Astrocyte (in vitro differentiated cells and primary cell): ENCODE results near the gene OR10G6. TPM values are rescaled to one million over a fixed set of nuclear protein-coding genes. Genes with fewer than 3 reads are reported as not detected.
"Not testable (repeated sequence)": the region's sequence is repeated elsewhere in the genome, so short reads cannot be mapped to it uniquely, and the experiment has no call there.

Source experiments
- DNase-seq: peaks from one replicate; pipeline ENCODE4 v3.0.0-alpha.2; 2010; ENCODE audit warnings: low read depth
- FAIRE-seq: peaks from 2 replicates; lab custom pipeline; 2011; peaks lifted over from hg19 to GRCh38; lab: Jason Lieb, UNC
- H2AFZ ChIP-seq: 2 replicates; pipeline ENCODE4 v1.6.0; 2012; ENCODE audit warnings: low read depth, low read length, inconsistent platforms
- H3K27ac ChIP-seq: 2 replicates; pipeline ENCODE4 v1.5.1; 2011; ENCODE audit warnings: low read depth, low read length, inconsistent platforms
- H3K27me3 ChIP-seq: 2 replicates; pipeline ENCODE4 v1.6.0; 2011; ENCODE audit warnings: low read length, inconsistent platforms; ENCODE audit not compliant: insufficient read depth
- H3K36me3 ChIP-seq: 2 replicates; pipeline ENCODE4 v1.5.1; 2011; ENCODE audit warnings: low read length, inconsistent platforms; ENCODE audit not compliant: insufficient read depth
- H3K4me1 ChIP-seq: 2 replicates; pipeline ENCODE4 v1.5.1; 2011; ENCODE audit warnings: low read length, inconsistent platforms; ENCODE audit not compliant: insufficient read depth
- H3K4me2 ChIP-seq: 2 replicates; pipeline ENCODE4 v1.6.0; 2012; ENCODE audit warnings: low read length, inconsistent platforms
- H3K4me3 ChIP-seq: 2 replicates; pipeline ENCODE4 v1.5.1; 2011; ENCODE audit warnings: low read depth, mild to moderate bottlenecking, low read length, inconsistent platforms; ENCODE audit not compliant: insufficient read depth
- H3K79me2 ChIP-seq: 2 replicates; pipeline ENCODE4 v1.6.0; 2012; ENCODE audit warnings: mild to moderate bottlenecking, low read length, inconsistent platforms; ENCODE audit not compliant: insufficient read depth
- H3K9ac ChIP-seq: 2 replicates; pipeline ENCODE4 v1.6.0; 2012; ENCODE audit warnings: mild to moderate bottlenecking, low read length, inconsistent platforms
- H3K9me3 ChIP-seq: 2 replicates; pipeline ENCODE4 v1.5.1; 2012; ENCODE audit warnings: low read depth, mild to moderate bottlenecking, low read length, inconsistent platforms; ENCODE audit not compliant: insufficient read depth
- H4K20me1 ChIP-seq: 2 replicates; pipeline ENCODE4 v1.6.0; 2012; ENCODE audit warnings: low read length, inconsistent platforms; ENCODE audit not compliant: insufficient read depth
- H3K27ac Mint-ChIP-seq: one replicate; pipeline ENCODE4 v1.8.0; 2021; ENCODE audit warnings: mild to moderate bottlenecking, mixed read lengths; ENCODE audit not compliant: unreplicated experiment
- H3K27me3 Mint-ChIP-seq: one replicate; pipeline ENCODE4 v1.8.0; 2021; ENCODE audit warnings: low read depth, mixed read lengths; ENCODE audit not compliant: unreplicated experiment
- H3K36me3 Mint-ChIP-seq: one replicate; pipeline ENCODE4 v1.8.0; 2021; ENCODE audit warnings: low read depth, mixed read lengths; ENCODE audit not compliant: unreplicated experiment
- H3K4me1 Mint-ChIP-seq: one replicate; pipeline ENCODE4 v1.8.0; 2021; ENCODE audit warnings: low read depth, mixed read lengths; ENCODE audit not compliant: unreplicated experiment
- H3K4me3 Mint-ChIP-seq: one replicate; pipeline ENCODE4 v1.8.0; 2021; ENCODE audit warnings: mild to moderate bottlenecking, moderate library complexity, mixed read lengths; ENCODE audit not compliant: unreplicated experiment
- H3K9me3 Mint-ChIP-seq: one replicate; pipeline ENCODE4 v1.8.0; 2021; ENCODE audit warnings: mild to moderate bottlenecking, mixed read lengths; ENCODE audit not compliant: unreplicated experiment
- EZH2 ChIP-seq: IDR thresholded peaks from 2 replicates; pipeline ENCODE4 v1.6.1; 2012; ENCODE audit warnings: mild to moderate bottlenecking, low read length, inconsistent platforms; ENCODE audit not compliant: insufficient read depth
- total RNA-seq: library from RNA; stranded (reverse); gene quantifications from 2 replicates; pipeline ENCODE4 v1.2.1, GENCODE V29; 2021
- TF ChIP-seq, protein P1 (sequence below): IDR thresholded peaks from 2 replicates; pipeline ENCODE4 v1.5.1; 2011; ENCODE audit warnings: low read depth, mild to moderate bottlenecking, inconsistent platforms, low read length, moderate library complexity; ENCODE audit not compliant: insufficient read depth

The OR10G6 gene
- total RNA-seq, 1 donor from 2014 or later, result not detected

DNA sequence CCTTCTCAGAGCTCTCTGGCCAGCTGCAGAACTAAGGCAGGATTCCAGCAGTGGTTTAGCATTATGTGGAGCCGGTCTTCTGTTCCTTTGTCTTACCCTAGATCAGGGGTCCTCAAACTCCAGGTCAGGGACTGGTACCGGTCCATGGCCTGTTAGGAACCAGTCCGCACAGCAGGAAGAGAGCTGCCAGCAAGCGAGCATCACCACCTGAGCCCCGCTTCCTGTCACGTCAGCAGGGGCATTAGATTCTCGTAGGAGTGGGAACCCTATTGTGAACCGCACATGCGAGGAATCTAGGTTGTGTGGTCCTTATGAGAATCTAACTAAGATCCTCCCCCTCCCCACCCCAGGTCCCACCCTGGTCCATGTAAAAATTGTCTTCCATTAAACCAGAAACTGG is 44.6 kb upstream of the OR10G6 start:
- Mint-ChIP-seq H3K36me3 (no peaks in the 10 kb centered on the region), H3K27me3 (no peaks in the 10 kb centered on the region), H3K27ac (no peak overlapping the region), H3K4me1 (no peaks in the 10 kb centered on the region), H3K9me3 (no peaks in the 10 kb centered on the region), H3K4me3 (no peak overlapping the region)
- H3K4me2 ChIP-seq, result no peak overlapping the region
- H3K36me3 ChIP-seq, result no peaks in the 10 kb centered on the region
- H3K9ac ChIP-seq, result no peak overlapping the region
- H3K4me3 ChIP-seq, result no peak overlapping the region
- H3K79me2 ChIP-seq, result no peaks in the 10 kb centered on the region
- FAIRE-seq (no peak), DNase-seq (no peak)
- H3K9me3 ChIP-seq, result no peaks in the 10 kb centered on the region
- H3K27ac ChIP-seq, result no peak overlapping the region
- H3K4me1 ChIP-seq, result no peaks in the 10 kb centered on the region
- no peak overlapping the region for H2AFZ ChIP-seq
- no peaks in the 10 kb centered on the region for H3K27me3 ChIP-seq
- TF ChIP-seq EZH2, result no peak
- TF ChIP-seq, protein P1, sequence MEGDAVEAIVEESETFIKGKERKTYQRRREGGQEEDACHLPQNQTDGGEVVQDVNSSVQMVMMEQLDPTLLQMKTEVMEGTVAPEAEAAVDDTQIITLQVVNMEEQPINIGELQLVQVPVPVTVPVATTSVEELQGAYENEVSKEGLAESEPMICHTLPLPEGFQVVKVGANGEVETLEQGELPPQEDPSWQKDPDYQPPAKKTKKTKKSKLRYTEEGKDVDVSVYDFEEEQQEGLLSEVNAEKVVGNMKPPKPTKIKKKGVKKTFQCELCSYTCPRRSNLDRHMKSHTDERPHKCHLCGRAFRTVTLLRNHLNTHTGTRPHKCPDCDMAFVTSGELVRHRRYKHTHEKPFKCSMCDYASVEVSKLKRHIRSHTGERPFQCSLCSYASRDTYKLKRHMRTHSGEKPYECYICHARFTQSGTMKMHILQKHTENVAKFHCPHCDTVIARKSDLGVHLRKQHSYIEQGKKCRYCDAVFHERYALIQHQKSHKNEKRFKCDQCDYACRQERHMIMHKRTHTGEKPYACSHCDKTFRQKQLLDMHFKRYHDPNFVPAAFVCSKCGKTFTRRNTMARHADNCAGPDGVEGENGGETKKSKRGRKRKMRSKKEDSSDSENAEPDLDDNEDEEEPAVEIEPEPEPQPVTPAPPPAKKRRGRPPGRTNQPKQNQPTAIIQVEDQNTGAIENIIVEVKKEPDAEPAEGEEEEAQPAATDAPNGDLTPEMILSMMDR, result no peak
- no peaks in the 10 kb centered on the region for H4K20me1 ChIP-seq

DNA sequence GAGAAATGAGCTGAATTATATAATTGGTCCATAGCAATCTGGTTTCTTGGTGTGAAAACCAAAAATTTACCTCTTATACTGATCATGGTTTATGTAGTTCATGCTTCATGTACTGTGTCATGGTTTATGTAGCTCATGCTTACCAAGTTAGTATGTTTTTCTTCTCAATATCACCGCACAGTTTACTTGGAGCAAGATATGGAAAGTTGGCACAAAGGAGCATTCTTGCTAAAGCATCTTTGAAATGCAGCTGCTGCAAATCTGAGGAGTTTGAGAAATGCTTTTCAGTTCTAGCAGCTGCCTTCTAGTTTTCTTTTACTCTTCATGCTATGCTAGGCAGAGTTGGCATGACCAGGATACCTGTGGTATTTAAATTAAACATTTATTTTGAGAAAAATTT is 41.7 kb upstream of the OR10G6 start:
- Histone ChIP-seq H2AFZ (no peak overlapping the region), H3K27ac (no peak overlapping the region), H3K9ac (no peak overlapping the region), H3K79me2 (no peaks in the 10 kb centered on the region), H3K4me3 (no peak overlapping the region), H3K9me3 (no peaks in the 10 kb centered on the region), H3K36me3 (no peaks in the 10 kb centered on the region), H3K4me1 (no peaks in the 10 kb centered on the region), H3K27me3 (no peaks in the 10 kb centered on the region), H4K20me1 (no peaks in the 10 kb centered on the region), H3K4me2 (no peak overlapping the region)
- no peak for TF ChIP-seq EZH2
- TF ChIP-seq, protein P1, result no peak
- DNase-seq (no peak), FAIRE-seq (no peak)
- no peaks in the 10 kb centered on the region for H3K36me3 Mint-ChIP-seq
- no peak overlapping the region for H3K27ac Mint-ChIP-seq
- H3K4me3 Mint-ChIP-seq, result no peak overlapping the region
- H3K27me3 Mint-ChIP-seq, result no peaks in the 10 kb centered on the region
- H3K9me3 Mint-ChIP-seq, result no peaks in the 10 kb centered on the region
- no peaks in the 10 kb centered on the region for H3K4me1 Mint-ChIP-seq

DNA sequence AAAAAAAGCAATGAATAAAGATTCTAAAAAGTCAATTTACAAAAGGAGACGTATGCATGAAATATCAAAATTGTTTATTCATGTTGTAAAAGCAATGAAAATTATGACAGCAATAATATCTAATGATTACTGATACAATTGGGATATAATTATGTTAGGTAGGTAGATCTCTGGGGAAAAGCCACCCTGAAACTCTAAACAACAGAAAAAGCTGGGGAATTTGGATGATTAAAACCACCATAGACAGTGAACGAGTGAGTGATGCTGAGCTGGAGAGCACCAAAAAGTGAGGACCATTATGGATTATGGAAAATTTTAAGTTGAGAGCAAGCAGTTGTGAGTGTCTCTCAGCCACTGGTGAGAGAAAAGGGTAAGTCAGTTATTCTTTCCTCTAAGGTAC is 31.5 kb upstream of the OR10G6 start, which contains the start of gene OR10G8:
Gene OR10G8, plus strand, starts transcription at position 301 of the 400 bp plus-strand sequence. CDS start 2,825 bp downstream, outside the sequence.
- no peak within 1 kb of the TSS for H3K9ac ChIP-seq
- H2AFZ ChIP-seq, result no peak within 1 kb of the TSS
- no peak within 1 kb of the TSS for H3K27ac Mint-ChIP-seq
- H3K9me3 Mint-ChIP-seq, result no peaks in the 10 kb centered on the region
- no peak within 1 kb of the TSS for H3K27ac ChIP-seq
- no peak within 1 kb of the TSS for H3K4me2 ChIP-seq
- TF ChIP-seq, protein P1, result no peak
- TF ChIP-seq EZH2, result no peak
- H3K4me3 ChIP-seq, result no peak within 1 kb of the TSS
- H3K4me1 ChIP-seq, result no peaks in the 10 kb centered on the region
- H3K4me3 Mint-ChIP-seq, result no peak within 1 kb of the TSS
- no peaks in the 10 kb centered on the region for H3K36me3 ChIP-seq
- no peaks in the 10 kb centered on the region for H3K9me3 ChIP-seq
- H3K79me2 ChIP-seq, result no peaks in the 10 kb centered on the region
- H4K20me1 ChIP-seq, result no peaks in the 10 kb centered on the region
- H3K27me3 ChIP-seq, result no peaks in the 10 kb centered on the region
- peaks cover 5% of the 10 kb centered on the region for H3K27me3 Mint-ChIP-seq
- no peaks in the 10 kb centered on the region for H3K36me3 Mint-ChIP-seq
- DNase-seq, result no peak
- FAIRE-seq, result no peak
- H3K4me1 Mint-ChIP-seq, result no peaks in the 10 kb centered on the region

DNA sequence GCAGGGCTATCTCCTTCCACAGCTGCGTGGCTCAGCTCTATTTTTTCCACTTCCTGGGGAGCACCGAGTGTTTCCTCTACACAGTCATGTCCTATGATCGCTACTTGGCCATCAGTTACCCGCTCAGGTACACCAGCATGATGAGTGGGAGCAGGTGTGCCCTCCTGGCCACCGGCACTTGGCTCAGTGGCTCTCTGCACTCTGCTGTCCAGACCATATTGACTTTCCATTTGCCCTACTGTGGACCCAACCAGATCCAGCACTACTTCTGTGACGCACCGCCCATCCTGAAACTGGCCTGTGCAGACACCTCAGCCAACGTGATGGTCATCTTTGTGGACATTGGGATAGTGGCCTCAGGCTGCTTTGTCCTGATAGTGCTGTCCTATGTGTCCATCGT is 20.9 kb upstream of the OR10G6 start:
- not testable (repeated sequence) for FAIRE-seq, DNase-seq, H3K27me3 Mint-ChIP-seq, H3K4me1 Mint-ChIP-seq, H3K9me3 Mint-ChIP-seq, H3K27ac ChIP-seq, H2AFZ ChIP-seq, H3K4me3 ChIP-seq, H4K20me1 ChIP-seq, H3K4me3 Mint-ChIP-seq, H3K27me3 ChIP-seq, H3K36me3 Mint-ChIP-seq, H3K9ac ChIP-seq, H3K79me2 ChIP-seq, H3K4me2 ChIP-seq, H3K9me3 ChIP-seq, H3K27ac Mint-ChIP-seq, H3K4me1 ChIP-seq, H3K36me3 ChIP-seq
